Measurements from ENCODE around the gene TCF3.

The TCF3 gene

DNA sequence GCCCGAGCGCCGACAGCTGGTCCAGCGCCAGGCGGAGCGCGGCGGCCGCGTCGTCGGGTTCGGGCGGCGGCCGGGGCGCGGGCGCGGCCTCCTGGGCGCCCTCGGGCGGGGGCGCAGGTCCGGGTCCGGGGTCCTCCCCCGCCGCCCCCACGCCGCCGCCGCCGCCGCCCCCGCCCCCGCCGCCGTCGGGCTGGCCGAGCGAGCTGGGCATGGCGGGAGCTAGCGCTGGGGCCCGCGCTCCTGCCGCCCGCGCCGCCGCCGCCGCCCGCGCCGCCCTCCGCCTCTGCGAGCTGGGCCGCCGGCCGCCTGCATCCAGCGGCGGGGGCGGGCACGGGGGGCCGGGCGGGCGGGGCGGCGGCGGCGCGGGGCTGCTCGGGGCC is 84.6 kb downstream of the TCF3 start:
- DNase-seq (ENCODE audit: extremely low read depth in 1 of 2, low read depth in 1 of 2): no peak

DNA sequence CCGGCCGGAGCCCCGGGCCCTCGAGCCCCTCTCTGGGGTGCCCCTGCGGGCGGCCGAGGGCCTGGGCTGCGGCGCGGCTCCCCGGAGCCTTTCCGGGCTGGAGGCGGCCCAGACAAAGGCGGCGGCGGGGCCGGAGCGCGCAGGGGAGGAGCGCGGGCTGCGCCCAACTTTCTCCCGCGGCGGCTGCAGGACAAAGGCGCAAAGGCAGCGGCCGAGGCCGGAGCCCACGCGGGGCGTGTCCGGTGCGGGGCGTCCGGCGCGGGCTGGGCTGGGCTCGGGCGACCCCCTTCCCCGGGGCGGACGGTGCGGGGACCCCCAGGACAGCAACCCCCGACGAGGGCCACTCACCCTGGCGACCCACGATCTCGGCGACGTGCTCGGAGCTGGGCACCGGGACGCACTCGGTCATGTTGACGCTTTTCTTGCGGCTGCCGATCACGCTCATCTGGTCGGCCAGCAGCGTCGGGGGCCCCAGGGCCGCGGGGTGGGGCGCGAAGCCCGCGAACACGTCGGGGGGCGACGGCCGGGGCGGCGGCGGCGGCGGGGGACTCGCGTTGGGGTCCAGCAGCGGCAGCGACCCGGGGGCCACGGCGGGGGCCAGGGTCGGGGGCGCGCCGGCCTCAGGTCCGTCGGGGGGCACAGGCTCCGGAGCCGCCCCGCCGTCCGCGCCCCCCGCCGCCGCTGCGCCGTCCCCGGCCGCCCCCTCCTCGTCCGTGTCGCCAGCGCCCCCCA is 85.1 kb downstream of the TCF3 start:
- DNase-seq (ENCODE audit: extremely low read depth in 1 of 2, low read depth in 1 of 2): no peak

DNA sequence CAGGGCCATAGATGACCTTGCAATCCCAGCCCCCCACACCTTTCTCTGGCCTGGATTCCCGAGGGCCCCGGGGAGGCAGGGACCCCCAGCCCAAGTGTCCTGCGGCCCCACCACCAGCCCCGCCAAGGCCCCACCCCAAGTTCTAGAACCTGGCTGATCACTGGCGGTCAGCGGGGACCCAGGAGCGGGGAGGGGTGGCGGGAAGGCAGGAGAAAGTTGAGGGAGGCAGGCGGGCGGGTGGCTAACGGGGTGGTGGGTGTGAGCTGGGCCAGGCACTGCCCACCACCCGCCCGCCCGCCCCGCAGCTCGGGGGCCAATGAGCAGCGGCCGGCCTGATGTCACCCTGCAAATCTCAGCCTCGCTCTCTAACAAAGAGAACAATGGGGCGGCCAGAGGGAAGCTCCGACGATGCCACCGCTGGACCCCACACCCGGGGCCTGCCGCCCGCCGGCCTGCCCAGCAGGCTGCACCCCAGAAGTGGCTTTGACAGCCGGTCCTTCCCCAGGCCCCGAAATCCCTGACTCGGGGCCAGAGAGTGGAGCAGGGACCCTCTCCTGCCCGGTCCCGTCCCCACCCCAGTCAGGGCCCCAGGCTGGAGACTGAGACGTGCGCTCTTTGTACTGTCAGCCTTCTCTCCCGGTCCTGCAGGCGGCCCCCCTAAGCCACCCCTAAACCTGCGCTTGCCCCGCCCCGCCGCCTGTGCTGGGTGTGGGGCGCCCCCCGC is 85.9 kb downstream of the TCF3 start:
- DNase-seq (ENCODE audit: extremely low read depth in 1 of 2, low read depth in 1 of 2): no peak

DNA sequence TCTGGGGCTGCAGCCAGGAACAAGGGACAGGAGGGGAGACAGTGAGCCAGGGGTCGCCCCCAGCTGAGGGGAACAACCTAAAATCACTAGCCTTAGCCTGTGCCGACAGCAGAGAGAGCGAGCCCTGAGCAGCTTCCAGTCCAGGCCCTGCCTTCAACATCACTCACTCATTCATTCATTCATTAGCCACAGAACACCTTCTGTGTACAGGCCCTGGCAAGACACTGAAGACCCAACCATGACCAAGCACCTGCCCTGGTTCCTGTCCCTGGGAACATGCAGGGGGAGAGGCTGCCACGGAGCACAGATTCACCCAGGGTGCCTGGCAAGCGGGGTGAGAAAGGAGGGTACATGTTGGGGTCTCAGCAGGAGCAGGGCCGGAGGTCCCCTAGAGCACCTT is 89.2 kb downstream of the TCF3 start:
- no peak for DNase-seq (ENCODE audit: extremely low read depth in 1 of 2, low read depth in 1 of 2)

DNA sequence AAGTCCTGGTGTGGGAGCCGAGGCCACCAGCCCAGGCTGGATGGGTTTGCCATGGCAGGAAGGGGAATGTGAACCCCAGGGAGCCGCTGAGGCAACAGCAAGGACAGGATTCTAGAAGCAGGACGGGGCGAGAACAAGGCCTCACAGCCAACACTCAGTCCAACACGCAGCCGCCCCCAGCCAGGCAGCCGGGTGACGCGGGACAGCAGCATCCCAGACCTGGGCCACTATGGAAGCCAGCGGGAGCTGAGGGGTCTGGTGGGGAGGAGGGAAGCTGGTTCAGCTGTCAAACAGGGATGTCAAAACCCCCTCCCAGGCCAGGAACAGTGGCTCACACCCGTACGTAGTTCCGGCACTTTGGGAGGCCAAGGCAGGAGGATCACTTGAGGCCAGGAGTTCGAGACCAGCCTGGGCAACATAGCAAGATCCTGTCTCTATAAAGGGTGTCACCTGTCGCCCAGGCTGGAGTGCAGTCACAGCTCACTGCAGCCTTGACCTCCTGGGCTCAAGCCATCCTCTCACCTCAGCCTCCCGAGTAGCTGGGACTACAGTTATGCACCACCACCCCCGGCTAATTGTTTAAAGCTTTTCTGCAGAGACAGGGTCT is 91.1 kb downstream of the TCF3 start:
- no peak for DNase-seq (ENCODE audit: extremely low read depth in 1 of 2, low read depth in 1 of 2)

DNA sequence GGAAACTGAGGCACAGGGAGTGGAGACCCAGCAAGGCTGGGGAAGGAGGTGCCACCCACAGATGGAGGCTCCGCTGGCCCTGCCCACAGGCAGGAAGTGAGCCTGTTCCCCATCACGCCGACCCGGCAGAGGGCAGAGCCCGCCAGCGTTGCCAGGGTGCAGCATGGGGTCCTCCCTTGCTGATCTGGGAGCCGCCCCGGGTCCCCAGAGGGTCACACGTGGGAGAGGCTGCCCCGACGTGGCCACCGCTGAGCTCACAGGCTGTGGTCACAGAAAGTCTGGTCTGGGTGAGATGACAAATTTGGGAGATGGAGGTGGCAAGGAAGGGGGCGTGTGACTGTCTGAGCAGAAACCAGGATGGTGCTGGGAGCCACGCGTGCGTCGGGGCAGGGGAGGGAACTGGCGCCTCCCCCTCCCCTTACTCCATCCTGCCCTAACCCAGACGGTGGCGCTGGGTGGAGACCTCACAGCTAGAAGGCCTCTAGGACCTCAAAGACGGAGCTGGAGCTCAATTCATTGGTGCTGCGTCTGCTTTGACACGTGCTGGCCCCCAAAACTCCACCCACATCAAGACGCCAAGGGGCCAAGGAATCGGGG is 92.0 kb downstream of the TCF3 start:
- DNase-seq (ENCODE audit: extremely low read depth in 1 of 2, low read depth in 1 of 2): no peak
